Fibroblast of mammary gland (primary cell): ENCODE measurements around the gene IRF4.

Source experiments
- DNase-seq: peaks from one replicate; pipeline ENCODE4 v3.0.0-alpha.2; 2010; ENCODE audit warnings: low read depth
- H3K4me3 ChIP-seq: 2 replicates; pipeline ENCODE4 v1.5.1; 2011; ENCODE audit warnings: low read depth, mild to moderate bottlenecking, low read length, moderate library complexity; ENCODE audit not compliant: control insufficient read depth
- TF ChIP-seq, protein P1 (sequence below): conservative IDR thresholded peaks from 2 replicates; pipeline ENCODE4 v1.5.1; 2011; ENCODE audit warnings: low read depth, low read length, inconsistent platforms; ENCODE audit not compliant: control insufficient read depth, insufficient read depth

The IRF4 gene

DNA sequence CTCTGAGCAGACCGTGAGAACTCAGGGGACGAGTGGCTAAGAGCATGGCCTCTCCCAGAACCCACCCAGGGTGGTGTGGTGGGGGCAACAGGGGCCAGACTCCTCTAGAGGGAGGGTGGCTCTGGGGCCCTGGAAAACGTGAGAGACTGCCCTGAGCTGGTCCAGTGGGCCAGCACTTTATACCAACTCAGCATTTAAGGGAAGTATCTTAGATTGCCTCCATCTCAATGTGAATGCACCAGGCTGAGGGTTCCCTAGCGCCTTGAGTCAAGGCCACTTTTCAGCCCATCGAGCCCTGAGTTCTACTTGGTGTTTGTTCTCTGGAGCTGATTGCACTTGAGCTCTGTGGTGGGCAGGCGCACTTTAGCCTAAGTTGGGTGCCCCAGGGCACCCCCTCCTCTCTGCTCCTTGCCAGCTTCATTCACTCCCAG lies 42.0 kb upstream of the IRF4 start:
- no peak overlapping the region for H3K4me3 ChIP-seq
- DNase-seq: no peak
- TF ChIP-seq, protein P1, sequence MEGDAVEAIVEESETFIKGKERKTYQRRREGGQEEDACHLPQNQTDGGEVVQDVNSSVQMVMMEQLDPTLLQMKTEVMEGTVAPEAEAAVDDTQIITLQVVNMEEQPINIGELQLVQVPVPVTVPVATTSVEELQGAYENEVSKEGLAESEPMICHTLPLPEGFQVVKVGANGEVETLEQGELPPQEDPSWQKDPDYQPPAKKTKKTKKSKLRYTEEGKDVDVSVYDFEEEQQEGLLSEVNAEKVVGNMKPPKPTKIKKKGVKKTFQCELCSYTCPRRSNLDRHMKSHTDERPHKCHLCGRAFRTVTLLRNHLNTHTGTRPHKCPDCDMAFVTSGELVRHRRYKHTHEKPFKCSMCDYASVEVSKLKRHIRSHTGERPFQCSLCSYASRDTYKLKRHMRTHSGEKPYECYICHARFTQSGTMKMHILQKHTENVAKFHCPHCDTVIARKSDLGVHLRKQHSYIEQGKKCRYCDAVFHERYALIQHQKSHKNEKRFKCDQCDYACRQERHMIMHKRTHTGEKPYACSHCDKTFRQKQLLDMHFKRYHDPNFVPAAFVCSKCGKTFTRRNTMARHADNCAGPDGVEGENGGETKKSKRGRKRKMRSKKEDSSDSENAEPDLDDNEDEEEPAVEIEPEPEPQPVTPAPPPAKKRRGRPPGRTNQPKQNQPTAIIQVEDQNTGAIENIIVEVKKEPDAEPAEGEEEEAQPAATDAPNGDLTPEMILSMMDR: no peak

DNA sequence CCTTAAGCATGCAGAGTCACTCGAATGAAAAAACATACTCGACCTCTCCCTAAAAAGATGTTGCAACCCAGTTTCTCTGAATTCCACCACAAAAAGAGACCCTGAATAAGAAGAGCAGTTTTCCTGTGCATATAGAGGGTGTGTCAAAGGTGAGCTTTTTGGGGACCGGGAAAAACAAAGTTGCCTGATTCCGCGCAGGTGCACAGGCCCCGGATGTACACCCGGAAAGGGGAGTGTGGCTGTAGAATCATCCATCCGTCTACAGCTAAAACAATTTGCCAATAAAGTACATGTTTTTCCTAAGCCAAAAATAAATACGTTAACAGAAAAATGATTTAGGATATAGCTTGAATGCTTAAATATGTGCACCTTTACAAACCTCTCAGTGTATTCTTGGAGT lies 41.2 kb upstream of the IRF4 start:
- TF ChIP-seq, protein P1: no peak

DNA sequence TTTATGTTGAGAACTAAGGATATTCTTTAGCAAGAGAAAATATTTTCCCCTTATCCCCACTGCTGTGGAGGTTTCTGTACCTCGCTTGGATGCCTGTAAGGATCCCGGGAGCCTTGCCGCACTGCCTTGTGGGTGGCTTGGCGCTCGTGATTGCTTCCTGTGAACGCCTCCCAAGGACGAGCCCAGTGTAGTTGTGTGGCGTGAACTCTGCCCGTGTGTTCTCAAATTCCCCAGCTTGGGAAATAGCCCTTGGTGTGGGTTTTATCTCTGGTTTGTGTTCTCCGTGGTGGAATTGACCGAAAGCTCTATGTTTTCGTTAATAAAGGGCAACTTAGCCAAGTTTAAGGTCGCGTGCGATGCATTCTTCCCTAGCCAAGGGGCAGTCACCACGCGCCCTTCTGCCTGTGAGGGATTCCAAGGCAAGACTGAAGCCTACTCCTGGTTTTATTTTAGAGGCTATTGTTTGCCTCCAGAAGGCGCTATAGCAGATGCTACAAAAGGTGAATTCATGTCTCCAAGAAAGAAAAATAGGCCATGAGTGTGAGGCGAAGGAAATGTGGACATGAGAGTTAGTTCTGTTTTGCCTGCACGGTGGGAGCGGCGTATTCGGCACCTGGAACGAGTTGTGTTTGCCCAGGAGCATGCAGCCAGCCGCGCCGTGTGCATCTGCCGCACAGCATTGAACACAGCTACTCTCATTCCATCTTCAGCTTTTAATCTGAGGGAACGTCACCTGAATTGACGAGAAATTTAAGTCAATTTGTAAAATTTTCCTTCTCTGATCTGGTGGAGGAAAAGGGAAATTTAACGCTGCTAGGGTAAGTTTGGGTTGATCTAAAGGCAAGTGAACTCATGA lies 40.3 kb upstream of the IRF4 start:
- no peak overlapping the region for H3K4me3 ChIP-seq
- no peak for DNase-seq
- TF ChIP-seq, protein P1: no peak

More for the DNA sequence above, 41.2 kb upstream of the IRF4 start:
- DNase-seq: no peak
- H3K4me3 ChIP-seq: no peak overlapping the region

DNA sequence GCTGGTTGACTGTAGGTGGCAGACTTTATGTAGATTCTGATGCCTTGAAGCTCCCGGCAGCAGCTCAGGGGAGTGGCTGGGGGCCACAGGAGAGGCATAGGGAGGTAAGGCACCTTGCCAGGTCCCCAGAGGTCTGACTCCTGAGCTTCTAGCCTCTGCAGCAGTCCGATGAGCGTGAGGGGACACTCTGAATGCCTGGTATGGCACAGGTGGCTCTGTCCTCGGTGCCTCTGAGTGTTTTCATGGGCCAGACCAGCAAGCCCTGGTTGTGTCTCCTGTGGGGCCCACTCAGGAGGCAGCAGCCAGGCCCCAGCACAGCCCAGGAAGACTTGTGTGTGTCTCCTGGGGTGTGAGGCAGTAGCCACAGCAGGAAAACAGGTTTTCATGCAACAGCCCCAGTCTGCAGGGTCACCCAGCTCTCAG lies 39.7 kb upstream of the IRF4 start:
- no peak for DNase-seq

DNA sequence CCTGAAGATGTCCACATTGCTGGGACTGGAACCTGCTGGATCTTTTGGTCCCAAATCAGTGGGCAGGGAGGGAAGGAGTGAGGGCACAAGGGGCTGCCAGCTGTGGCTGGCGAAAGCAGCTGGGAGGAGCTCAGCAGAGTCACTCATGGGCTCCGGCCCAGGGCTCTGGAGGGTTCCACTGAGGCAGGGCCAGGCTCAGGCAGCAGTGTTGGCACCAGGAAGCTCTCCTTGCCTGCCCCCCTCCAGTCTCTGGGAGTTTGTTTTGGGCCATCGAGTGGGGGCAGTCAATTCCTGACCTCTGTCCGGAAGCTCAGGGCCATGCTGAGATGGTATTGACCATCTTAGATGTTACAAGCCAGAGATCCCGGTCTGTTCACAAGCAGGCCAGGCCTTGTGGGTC lies 39.1 kb upstream of the IRF4 start:
- no peak for DNase-seq
- TF ChIP-seq, protein P1: no peak

More for the DNA sequence above, 39.7 kb upstream of the IRF4 start:
- H3K4me3 ChIP-seq: no peak overlapping the region
- TF ChIP-seq, protein P1: no peak

DNA sequence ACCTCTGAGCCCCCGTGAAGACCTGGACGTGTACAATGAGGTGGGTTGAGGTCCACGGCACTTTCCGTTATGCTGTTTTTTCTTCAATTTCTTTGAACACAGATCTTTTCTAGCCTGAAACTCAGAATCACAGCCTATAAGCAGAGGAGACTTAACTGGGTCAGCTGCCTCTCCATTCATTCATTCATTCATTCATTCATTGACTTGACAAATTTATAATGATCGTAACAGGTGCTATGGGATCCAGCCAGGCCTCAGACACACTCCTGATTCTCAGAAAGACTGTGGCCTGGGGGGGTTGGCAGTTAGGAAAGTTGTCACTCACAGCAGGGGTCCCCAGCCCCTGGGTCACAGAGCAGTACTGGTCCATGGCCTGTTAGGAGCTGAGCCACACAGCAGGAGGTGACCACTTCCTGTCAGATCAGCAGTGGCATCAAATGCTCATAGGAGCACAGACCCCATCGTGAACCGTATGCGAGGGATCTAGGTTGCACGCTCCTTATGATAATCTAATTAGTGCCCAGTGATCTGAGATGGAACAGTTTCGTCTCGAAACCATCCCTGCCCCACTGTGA lies 38.6 kb upstream of the IRF4 start:
- TF ChIP-seq, protein P1: no peak
- no peak overlapping the region for H3K4me3 ChIP-seq
- no peak for DNase-seq

More for the DNA sequence above, 39.1 kb upstream of the IRF4 start:
- H3K4me3 ChIP-seq: no peak overlapping the region
